Neutrophil (primary cell): ENCODE measurements around the gene ARID5B.

Source experiments
- H3K27ac ChIP-seq: fragments of 200-600 bp; sonication (generic); 2 replicates; pipeline ENCODE4 v1.5.1; 2016; ENCODE audit warnings: mild to moderate bottlenecking, moderate library complexity
- H3K27me3 ChIP-seq: fragments of 200-600 bp; sonication (generic); 2 replicates; pipeline ENCODE4 v1.6.0; 2016; ENCODE audit warnings: mild to moderate bottlenecking
- H3K36me3 ChIP-seq: fragments of 200-600 bp; sonication (generic); 2 replicates; pipeline ENCODE4 v1.5.1; 2017
- H3K4me1 ChIP-seq, 2 experiments: fragments of 200-600 bp in 1 of 2; sonication (generic) in 1 of 2; 1 replicate in 1 of 2; 2 replicates in 1 of 2; pipeline versions ENCODE4 v1.5.1 to v1.6.1; 2013 to 2016; ENCODE audit warnings: low read depth in 1 of 2, low read length in 1 of 2, mild to moderate bottlenecking in 1 of 2, moderate library complexity in 1 of 2; ENCODE audit not compliant: control insufficient read depth in 1 of 2, insufficient read depth in 1 of 2
- H3K4me3 ChIP-seq, 2 experiments: fragments of 200-600 bp in 1 of 2; sonication (generic) in 1 of 2; 1 replicate in 1 of 2; 2 replicates in 1 of 2; pipeline ENCODE4 v1.5.1; 2013 to 2016; ENCODE audit warnings: low read depth in 1 of 2, low read length in 1 of 2, mild to moderate bottlenecking in 1 of 2, moderate library complexity in 1 of 2
- H3K9me3 ChIP-seq: fragments of 200-600 bp; sonication (generic); 2 replicates; pipeline ENCODE4 v1.5.1; 2016
- TF ChIP-seq, protein P1 (sequence below): fragments of 200-600 bp; sonication (generic); IDR thresholded peaks from 2 replicates; pipeline ENCODE4 v1.5.1; 2016; ENCODE audit warnings: antibody characterized with exemption

The ARID5B gene

DNA sequence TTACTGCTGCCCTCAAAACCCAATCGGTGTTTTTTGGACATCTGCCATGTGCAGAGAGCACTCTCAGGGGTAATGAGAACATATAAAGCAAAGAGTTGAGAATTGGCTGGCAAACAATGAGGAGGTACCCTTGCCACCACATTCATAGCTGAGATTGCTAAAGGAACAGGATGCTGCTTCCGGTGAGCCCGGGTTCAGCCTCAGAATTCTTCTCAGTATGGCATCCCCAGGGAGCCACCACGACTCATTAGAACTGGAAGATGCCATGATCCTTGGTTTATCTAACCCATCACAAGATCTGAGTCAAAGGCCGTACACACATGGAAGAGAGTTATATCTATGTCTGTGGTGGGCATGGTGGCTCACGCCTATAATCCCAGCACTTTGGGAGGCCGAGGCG lies 174.4 kb downstream of the ARID5B start:
- Histone ChIP-seq H3K4me1 (no peaks in the 10 kb centered on the region), H3K27me3 (no peaks in the 10 kb centered on the region), H3K4me3 (no peak overlapping the region), H3K36me3 (no peaks in the 10 kb centered on the region), H3K9me3 (no peaks in the 10 kb centered on the region), H3K27ac (no peak overlapping the region)
- TF ChIP-seq, protein P1, sequence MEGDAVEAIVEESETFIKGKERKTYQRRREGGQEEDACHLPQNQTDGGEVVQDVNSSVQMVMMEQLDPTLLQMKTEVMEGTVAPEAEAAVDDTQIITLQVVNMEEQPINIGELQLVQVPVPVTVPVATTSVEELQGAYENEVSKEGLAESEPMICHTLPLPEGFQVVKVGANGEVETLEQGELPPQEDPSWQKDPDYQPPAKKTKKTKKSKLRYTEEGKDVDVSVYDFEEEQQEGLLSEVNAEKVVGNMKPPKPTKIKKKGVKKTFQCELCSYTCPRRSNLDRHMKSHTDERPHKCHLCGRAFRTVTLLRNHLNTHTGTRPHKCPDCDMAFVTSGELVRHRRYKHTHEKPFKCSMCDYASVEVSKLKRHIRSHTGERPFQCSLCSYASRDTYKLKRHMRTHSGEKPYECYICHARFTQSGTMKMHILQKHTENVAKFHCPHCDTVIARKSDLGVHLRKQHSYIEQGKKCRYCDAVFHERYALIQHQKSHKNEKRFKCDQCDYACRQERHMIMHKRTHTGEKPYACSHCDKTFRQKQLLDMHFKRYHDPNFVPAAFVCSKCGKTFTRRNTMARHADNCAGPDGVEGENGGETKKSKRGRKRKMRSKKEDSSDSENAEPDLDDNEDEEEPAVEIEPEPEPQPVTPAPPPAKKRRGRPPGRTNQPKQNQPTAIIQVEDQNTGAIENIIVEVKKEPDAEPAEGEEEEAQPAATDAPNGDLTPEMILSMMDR = no peak

DNA sequence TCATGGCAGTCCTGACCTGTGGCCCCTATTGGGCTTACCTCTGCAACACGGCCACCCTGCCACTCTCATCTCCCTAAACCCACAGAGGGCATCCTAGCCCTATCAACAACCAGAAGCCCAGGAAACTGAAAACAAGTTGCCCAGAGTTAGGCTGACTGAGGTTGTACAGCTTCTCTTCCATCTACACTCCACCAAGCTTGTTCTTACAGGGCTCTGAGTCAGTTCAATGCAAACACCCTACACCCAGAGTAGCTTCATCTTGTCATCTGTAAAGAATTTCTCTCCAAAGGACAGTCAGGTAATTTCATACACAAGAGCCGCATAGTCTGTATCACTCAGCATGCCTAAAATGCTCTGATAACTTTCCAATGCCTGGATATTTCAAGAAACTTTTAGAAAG lies 175.4 kb downstream of the ARID5B start:
- Histone ChIP-seq H3K27me3 (no peaks in the 10 kb centered on the region), H3K27ac (no peak overlapping the region), H3K9me3 (no peaks in the 10 kb centered on the region), H3K36me3 (no peaks in the 10 kb centered on the region), H3K4me3 (no peak overlapping the region), H3K4me1 (no peaks in the 10 kb centered on the region)
- TF ChIP-seq, protein P1 = no peak

DNA sequence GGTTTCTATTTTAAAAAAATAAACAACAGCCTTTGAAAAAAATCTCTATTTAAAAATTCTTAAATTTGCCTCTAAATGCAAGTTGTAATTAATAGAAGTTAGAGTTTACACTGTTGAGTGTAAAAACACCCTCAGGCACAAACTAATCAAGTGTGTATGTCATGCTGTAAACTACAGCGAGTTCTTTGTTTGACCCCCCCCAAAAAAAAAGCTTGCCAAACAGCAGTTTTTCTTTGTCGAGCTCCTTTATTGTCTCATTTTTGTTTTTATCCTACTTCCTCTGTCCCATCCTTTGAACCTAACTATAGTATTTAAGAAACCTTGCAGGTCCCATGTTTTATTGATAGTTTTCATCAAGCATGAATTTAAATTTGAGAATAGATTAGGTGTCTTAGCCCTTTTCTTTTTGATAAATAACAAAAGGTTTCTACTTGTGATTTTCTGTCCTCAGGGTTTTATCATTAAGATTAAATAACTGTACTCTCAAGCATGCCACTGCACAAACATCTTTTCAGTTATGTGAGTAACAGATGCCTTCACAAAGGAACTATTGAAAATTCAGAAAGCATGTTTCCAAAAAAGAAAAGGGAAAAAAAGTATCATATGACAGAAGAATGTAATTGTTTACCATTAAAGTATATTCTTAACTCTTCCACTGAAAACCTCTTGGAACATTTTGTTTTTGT lies 176.0 kb downstream of the ARID5B start:
- Histone ChIP-seq H3K9me3 (no peaks in the 10 kb centered on the region), H3K4me3 (no peak overlapping the region), H3K4me1 (peaks cover 1 to 4% of the 10 kb centered on the region in 2 experiments), H3K27me3 (no peaks in the 10 kb centered on the region), H3K27ac (no peak overlapping the region), H3K36me3 (no peaks in the 10 kb centered on the region)
- TF ChIP-seq, protein P1 = no peak

DNA sequence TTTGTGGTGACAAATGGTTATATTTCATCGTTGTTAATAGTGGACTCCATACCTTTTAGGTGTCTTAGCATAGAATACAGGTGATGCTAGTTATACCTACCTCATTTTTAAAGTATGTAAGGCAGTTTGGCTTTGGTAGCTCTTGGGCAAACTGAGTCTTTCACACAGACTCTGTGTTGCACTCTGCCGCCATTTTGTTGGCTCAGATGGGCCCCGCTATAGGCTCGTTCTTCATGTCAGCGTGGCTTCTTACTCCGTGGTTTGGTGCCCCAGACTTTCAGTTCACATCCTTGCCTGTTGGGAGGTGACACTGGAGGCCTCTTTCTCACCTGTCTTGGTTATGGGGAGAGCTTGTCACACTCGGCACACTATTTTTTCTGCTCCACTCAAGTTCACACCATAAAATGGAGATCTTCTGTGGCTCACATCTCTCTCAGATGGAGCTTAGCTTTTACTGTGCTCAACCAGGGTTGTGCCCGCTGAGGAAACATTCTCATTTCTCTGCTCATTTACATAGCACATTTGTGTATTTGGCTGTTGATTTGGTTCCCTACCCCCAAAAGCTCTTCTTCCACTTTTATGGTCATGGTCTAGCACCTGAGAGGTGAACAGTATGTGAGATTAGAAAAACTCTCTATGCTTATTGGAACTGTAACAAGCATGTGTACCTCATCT lies 178.5 kb downstream of the ARID5B start:
- H3K9me3 ChIP-seq = no peaks in the 10 kb centered on the region
- H3K27ac ChIP-seq = no peak overlapping the region
- H3K36me3 ChIP-seq = no peaks in the 10 kb centered on the region
- H3K27me3 ChIP-seq = no peaks in the 10 kb centered on the region
- no peak overlapping the region for H3K4me3 ChIP-seq
- TF ChIP-seq, protein P1 = no peak
- peaks cover 13 to 15% of the 10 kb centered on the region in 2 experiments for H3K4me1 ChIP-seq

DNA sequence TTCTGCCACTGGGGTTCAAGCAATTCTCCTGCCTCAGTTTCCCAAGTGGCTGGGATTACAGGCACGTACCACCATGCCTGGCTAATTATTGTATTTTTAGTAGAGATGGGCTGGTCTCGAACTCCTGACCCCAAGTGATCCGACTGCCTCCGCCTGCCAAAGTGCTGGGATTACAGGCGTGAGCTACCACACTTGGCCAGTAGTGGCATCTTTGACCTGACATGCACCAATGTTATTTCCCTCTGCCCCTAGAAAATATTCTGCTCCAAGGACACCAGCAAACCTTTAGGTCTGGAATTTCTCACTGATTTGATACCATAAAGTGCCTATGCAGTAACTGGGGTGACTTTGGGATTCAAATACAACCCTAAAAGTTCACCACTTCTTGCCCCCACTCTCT lies 179.4 kb downstream of the ARID5B start:
- H3K4me1 ChIP-seq = peaks cover 13 to 15% of the 10 kb centered on the region in 2 experiments
- H3K27ac ChIP-seq = no peak overlapping the region
- no peak overlapping the region for H3K4me3 ChIP-seq
- no peaks in the 10 kb centered on the region for H3K9me3 ChIP-seq
- TF ChIP-seq, protein P1 = no peak
- no peaks in the 10 kb centered on the region for H3K36me3 ChIP-seq
- no peaks in the 10 kb centered on the region for H3K27me3 ChIP-seq
